Cardiac septum (tissue), 1 donor: ENCODE measurements around the gene DIP2C. TPM values are rescaled to one million over a fixed set of nuclear protein-coding genes. Genes with fewer than 3 reads are reported as not detected.

Experiments
- DNase-seq: peaks from one replicate; pipeline ENCODE4 v3.0.0-alpha.2; 2020; ENCODE audit warnings: low spot score
- intact Hi-C: fragments of 100-400 bp; cut with DNase I; formaldehyde crosslinking; loops from one replicate; pipeline ENCODE4 v1.14.0; 2022
- total RNA-seq: library from RNA; stranded (reverse); fragmentation: NEBNext Ultra II Directional; extraction: Animal tissue kit (Norgen Biotek cat#: 25700); gene quantifications from one replicate; pipeline ENCODE4 v1.2.1, GENCODE V29; 2021
- donor health status: DM: no; HTN: no; CAD: no.

DIP2C gene
- total RNA-seq, 1 donor from 2014 or later = 28.8 TPM

DNA sequence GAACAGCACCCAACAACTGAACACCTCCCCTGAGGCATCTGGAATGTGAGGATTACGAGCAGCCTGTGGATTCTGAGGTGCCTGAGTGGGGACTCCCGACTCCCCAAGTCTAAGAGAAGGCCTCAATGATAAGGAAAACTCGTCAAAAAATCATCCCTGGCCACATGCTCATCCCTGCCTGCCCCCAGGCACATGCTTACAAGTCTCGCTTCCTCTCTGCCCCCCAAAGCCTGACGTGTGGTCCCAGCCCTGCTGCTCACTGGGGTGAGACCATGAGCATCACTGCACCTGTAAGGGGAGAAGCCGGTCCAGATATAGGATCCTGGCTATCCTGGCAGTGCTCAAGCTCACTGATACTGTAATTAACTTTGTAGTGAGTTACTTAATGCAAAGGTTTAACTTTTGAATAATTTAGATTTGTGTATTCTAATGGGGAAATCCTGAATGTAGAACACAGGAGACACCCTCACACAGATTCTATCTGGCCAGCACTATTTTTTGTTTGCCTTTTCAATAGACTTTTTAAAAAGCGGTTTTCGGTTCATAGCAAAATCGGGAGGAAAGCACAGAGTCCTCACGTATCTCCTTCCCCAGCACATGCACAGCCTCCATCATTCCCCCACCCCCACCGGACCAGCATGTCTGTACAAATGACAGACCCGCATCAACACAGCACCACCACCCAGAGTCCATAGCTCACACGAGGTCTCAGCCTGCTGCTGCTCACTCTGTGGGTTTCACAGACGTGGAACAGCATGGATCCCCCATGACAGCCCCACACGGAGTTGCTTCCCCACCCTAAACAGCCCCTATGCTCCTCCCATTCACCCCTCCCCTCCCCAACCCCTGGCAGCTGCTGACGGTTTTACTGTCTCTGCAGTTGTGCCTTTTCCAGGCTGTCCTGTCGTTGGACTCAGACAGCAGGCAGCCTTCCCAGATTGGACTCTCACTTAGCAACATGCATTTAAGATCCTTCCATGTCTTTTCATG lies 167.9 kb downstream of the DIP2C start:
- intact Hi-C loops = no loop called here
- no peak for DNase-seq

GRCh38 chr10:520402-520787 lies 169.1 kb downstream of the DIP2C start:
- intact Hi-C loops = no loop called here
- no peak for DNase-seq

- intact Hi-C loops = loop anchor here (10.0 kb wide), 1 partner anchor 95 kb away; no protein-coding TSS in a partner anchor
- DNase-seq = no peak
Observed at GRCh38 chr10:519716-520401, 169.6 kb downstream of the DIP2C start.

DNA sequence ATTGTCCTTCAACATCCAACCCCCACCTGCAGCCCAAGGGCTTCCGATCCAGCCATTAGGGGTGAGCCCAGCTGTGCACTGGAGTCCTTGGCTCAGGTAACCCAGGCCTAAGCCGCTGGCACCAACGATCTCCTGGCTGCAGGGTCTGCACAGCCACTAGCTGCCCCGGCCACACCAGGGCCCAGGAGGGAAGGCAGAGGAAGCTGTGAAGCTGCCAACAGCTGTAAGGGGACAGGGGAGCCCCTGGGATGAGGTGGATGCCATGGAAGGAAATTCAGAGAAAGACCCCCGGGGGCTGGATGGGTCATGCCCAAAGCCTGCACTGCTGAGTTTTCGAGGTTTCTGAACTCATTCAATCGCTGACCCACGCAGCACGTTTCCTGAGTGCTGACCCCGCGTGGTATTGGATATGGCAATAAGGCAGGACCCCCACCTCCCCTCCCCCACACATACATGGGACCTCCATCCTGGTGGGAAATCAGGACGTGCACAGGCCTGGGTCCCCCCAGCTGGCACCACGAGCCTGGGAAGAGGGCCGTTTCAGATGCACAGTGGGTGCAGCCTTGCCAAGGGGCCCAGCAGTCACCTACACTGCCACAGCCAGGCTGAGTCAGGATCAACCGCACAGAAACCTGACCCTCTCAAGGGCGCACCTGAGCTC lies 170.3 kb downstream of the DIP2C start:
- DNase-seq = peak; percentile 72
- intact Hi-C loops = loop anchor here (10.0 kb wide), 1 partner anchor 96 kb away; no protein-coding TSS in a partner anchor

DNA sequence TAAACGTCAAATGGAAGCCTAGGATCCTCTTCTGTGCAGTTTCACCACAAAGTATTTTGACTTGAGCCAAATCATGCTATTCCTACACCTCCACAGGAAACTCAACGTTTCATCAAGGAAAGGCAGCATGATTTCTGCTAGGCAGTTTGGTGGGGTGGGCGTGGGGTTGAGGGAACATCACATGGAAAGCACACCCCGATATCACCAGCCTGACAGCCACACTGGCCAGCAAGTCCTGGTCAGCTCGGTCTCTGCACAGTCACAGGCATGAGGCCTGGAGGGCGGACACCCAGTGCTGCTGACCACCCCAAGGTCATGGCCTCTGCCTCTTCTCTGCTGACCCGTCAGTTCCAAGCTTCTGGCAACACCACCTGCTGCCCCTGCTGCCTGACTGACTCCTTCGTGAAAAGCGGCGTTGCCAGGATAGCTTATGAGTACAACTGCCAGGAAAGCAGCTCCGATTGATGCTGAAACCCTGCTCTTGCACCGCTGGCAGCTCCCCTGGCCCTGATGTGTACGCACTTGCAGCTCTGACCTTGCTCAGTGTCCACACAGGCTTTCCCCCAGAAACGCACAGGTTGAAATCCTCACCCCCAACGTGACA lies 171.5 kb downstream of the DIP2C start:
- peak; percentile 51 for DNase-seq
- intact Hi-C loops = loop anchor here (10.0 kb wide), 1 partner anchor 97 kb away; no protein-coding TSS in a partner anchor

- intact Hi-C loops = loop anchor here (10.0 kb wide), 1 partner anchor 97 kb away; no protein-coding TSS in a partner anchor
- peak; percentile 35 for DNase-seq
Observed at GRCh38 chr10:517241-517830, 172.1 kb downstream of the DIP2C start.

DNA sequence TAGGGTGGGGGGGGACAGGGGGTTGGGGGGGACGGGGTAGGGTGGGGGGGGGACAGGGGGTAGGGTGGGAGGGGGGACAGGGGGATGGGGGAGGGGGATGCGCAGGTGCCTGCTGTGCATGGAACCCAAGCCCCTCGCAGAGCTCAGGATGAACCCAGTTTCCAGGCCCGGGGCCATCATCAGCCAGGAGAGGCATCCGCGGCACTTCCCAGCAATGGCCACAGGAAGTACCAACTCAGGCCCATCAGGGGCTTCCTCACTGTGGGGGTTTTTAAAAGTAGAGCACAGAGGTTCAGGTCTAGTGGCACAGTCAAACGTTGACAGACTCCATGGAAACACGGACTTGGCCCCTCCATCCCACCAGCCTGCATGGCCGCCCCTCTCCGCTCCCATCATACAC lies 172.7 kb downstream of the DIP2C start:
- intact Hi-C loops = loop anchor here (10.0 kb wide), 1 partner anchor 98 kb away; no protein-coding TSS in a partner anchor
- peak; percentile 59 for DNase-seq

DNA sequence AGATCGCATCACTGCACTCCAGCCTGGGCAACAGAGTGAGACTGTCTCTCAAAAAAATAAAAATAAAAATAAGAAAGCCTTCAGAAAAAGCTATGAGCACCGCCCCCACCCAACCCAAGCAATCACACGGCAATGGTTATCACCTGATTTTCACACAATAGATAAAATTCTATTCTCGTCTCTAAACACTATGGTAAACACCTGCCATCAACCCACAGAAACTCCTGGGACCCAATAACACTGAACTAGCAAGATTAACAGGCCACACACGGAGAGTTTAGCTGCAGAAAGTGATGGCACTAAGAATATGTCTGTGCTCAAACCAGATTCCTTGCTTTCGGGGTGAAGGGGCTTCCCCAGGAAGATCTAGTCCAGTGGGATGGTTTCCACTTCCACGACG lies 173.8 kb downstream of the DIP2C start:
- intact Hi-C loops = loop anchor here (10.0 kb wide), 1 partner anchor 99 kb away; no protein-coding TSS in a partner anchor
- no peak for DNase-seq

GRCh38 chr10:514137-514671 lies 175.3 kb downstream of the DIP2C start:
- intact Hi-C loops = loop anchor here (5.0 to 10.0 kb wide), 2 partner anchors 101 to 273 kb away; no protein-coding TSS in a partner anchor
- DNase-seq = peak; percentile 71

- DNase-seq = peak; percentile 72
- intact Hi-C loops = loop anchor here (5.0 to 10.0 kb wide), 2 partner anchors 101 to 274 kb away; no protein-coding TSS in a partner anchor
Observed at GRCh38 chr10:513393-513792, 176.1 kb downstream of the DIP2C start.

DNA sequence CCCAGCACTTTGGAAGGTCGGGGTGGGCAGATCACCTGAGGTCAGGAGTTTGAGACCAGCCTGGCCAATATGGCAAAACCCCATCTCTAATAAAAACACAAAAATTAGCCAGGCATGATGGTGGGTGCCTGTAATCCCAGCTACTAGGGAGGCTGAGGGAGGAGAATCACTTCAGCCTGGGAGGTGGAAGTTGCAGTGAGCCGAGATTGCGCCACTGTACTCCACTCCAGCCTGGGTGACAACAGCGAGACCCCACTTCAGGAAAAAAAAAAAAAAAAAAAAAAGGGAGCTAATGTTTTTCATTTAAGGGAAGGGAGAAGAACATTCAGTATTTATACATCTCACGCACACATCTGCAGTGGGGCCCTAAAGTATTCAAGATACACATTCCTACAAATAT lies 176.8 kb downstream of the DIP2C start:
- intact Hi-C loops = loop anchor here (5.0 to 10.0 kb wide), 2 partner anchors 102 to 275 kb away; no protein-coding TSS in a partner anchor
- peak; percentile 38 for DNase-seq

- intact Hi-C loops = loop anchor here (2.0 to 10.0 kb wide), 3 partner anchors 103 to 275 kb away; partner anchors contain the start of gene DIP2C
Observed at GRCh38 chr10:511849-512191, 177.6 kb downstream of the DIP2C start.

DNA sequence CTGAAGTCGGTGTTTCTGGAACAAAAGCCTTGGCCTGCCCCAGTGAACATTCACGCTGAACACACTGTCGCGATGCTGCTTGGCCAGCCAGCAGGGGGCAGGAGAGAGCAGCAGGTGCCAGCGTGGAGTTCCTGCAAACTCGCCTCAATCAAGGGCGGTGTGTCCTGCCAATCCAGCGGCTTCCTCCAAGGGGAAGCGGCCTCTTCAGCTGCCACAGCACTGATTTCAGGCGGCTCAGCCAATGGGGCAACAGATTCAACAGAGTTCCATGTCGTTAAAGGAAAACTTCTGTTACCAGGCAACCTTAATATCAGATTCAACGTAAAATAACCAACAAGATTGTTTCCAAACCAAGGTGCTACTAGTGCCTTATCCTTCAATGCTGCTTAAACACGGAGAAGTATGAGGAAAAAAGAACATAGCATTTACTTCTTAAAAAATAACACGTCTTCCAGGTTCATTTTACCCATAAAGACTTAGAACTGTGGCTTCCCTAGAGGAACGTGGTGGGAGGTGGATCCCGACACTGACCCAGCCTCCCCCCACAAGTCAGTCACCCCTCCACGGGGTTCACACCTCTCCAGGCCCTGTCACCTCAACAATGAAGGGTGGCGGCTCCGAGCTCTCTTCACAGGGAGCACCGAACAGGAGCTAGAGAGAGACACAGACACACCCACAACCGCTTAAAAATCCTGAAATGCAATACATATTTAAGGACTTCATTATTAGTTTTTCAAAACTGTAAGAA lies 178.2 kb downstream of the DIP2C start:
- peak; percentile 94 for DNase-seq
- intact Hi-C loops = loop anchor here (2.0 to 10.0 kb wide), 3 partner anchors 104 to 276 kb away; partner anchors contain the start of gene DIP2C

More at GRCh38 chr10:511849-512191, 177.6 kb downstream of the DIP2C start:
- peak; percentile 53 for DNase-seq

GRCh38 chr10:510415-510881 lies 179.0 kb downstream of the DIP2C start:
- peak; percentile 80 for DNase-seq
- intact Hi-C loops = loop anchor here (2.0 to 10.0 kb wide), 3 partner anchors 104 to 277 kb away; partner anchors contain the start of gene DIP2C

DNA sequence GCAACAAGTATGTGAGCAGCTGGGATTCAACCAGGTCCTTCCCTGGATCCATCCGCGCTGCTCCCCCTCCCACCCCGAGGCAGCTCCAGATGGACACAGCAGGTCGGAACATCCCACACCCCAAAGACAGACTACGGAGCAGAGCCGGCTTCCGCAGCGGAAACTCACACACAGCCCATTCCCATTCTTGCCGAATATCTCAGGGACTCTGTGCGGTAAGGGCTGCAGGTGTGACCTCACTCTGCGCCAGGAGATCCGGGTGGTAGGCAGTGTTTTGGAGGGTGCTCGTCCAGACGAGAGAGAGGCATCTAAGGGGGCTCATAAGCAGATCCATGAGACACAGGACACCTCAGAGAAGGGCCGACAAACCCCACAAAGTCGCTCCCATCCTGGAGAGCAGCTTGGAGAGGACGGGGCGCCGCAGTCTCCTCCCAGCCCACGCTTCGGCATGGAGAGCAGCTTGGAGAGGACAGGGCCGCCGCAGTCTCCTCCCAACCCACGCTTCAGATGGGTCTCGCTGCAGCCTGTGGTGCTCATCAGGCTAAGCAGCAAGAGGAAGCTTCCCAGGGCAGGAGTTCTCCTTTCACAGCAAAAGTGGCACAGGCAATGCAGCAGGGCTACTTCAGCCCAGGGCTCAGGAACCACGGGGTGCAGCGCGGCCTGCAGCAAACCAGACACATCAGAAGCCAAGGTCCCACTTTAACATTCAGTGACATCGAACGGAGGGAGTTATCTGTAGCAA lies 179.9 kb downstream of the DIP2C start:
- intact Hi-C loops = loop anchor here (2.0 to 10.0 kb wide), 3 partner anchors 105 to 278 kb away; partner anchors contain the start of gene DIP2C

DNA sequence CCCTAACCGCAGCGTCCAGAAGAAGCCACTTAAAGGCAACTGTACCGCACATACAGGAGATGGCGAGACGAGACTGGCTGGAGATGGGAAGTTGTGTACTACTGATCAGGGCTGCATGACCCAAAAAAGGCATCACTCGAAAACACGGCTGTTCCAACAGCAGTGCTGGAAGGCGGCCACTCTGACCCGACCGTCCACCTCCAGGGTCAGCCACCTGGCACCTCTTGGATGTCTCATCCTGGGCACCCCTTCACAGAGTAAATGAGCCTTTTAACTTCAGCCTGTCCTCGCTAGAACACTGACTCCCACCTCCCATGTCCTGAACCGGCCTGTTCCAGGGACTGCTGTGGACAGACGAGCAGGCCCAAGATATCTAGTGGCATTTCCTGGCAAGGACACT lies 180.7 kb downstream of the DIP2C start:
- DNase-seq = peak; percentile 60
- intact Hi-C loops = no loop called here

More for the DNA sequence above, 179.9 kb downstream of the DIP2C start:
- DNase-seq = peak; percentile 61
